ENCODE data around the gene ASB6. TPM values are rescaled to one million over a fixed set of nuclear protein-coding genes. Genes with fewer than 3 reads are reported as not detected.
A peak's percentile ranks its signal among the peaks of the same experiment; 100 is the strongest.

Gene ASB6
- total and polyA plus RNA-seq, 2 of the 13 experiments (the other 11 are each of a cell fraction or from before 2014, with no cell fraction given): 8.2 to 8.4 TPM

GRCh38 chr9:129597355-129598088 lies 44.4 kb downstream of the ASB6 start (continued):
- TF ChIP-seq NFATC3 (CRISPR knock-in tag; IDR thresholded peaks at IDR 0.05) (0 out of 2 replicates have a peak, but pooled peaks have one; percentile 57), ZNF773 (CRISPR knock-in tag; IDR thresholded peaks at IDR 0.05; ENCODE audit: borderline replicate concordance) (peak; percentile 41; the same call in 1 of the 2 replicates), ZSCAN30 (CRISPR knock-in tag; IDR thresholded peaks at IDR 0.05) (0 out of 2 replicates have a peak, but pooled peaks have one; percentile 49), ZNF24 (IDR thresholded peaks at IDR 0.05) (no peak), MED1 (CRISPR knock-in tag; IDR thresholded peaks at IDR 0.05) (peak; percentile 97), ZBTB46 (CRISPR knock-in tag; IDR thresholded peaks at IDR 0.05; ENCODE audit: borderline replicate concordance) (0 out of 2 replicates have a peak, but pooled peaks have one; percentile 75), HDAC1 (CRISPR knock-in tag; IDR thresholded peaks at IDR 0.05) (peak; percentile 88), PRDM15 (CRISPR knock-in tag; IDR thresholded peaks at IDR 0.05) (peak; percentile 56; the same call in 1 of the 2 replicates), MYC (CRISPR knock-in tag; IDR thresholded peaks at IDR 0.05; ENCODE audit: borderline replicate concordance) (peak; percentile 98), ZNF660 (CRISPR knock-in tag; IDR thresholded peaks at IDR 0.05; ENCODE audit: borderline replicate concordance, low read depth) (no peak), MAF1 (CRISPR knock-in tag; IDR thresholded peaks at IDR 0.05; ENCODE audit: borderline replicate concordance) (peak; percentile 78; the same call in 1 of the 2 replicates), ZNF180 (CRISPR knock-in tag; IDR thresholded peaks at IDR 0.05; ENCODE audit: borderline replicate concordance, low read depth) (no peak), STAT5B (CRISPR knock-in tag; IDR thresholded peaks at IDR 0.05) (no peak), ZNF670 (CRISPR knock-in tag; IDR thresholded peaks at IDR 0.05; ENCODE audit: borderline replicate concordance) (peak; percentile 91), LCORL (IDR thresholded peaks at IDR 0.05) (no peak), LCORL (CRISPR knock-in tag; IDR thresholded peaks at IDR 0.05) (peak; percentile 99), ZNF343 (CRISPR knock-in tag; IDR thresholded peaks at IDR 0.05) (peak; percentile 93), ZSCAN5A (CRISPR knock-in tag; IDR thresholded peaks at IDR 0.05; ENCODE audit: borderline replicate concordance) (peak; percentile 60; the same call in 1 of the 2 replicates), GATA4 (IDR thresholded peaks at IDR 0.05; ENCODE audit: borderline replicate concordance, low read depth) (peak; percentile 73; the same call in 1 of the 2 replicates), ARID3A (IDR thresholded peaks at IDR 0.05; ENCODE audit: low read depth, low read length) (no peak), ZNF709 (CRISPR knock-in tag; IDR thresholded peaks at IDR 0.05) (peak; percentile 62), KLF9 (CRISPR knock-in tag; IDR thresholded peaks at IDR 0.05; ENCODE audit: low read depth) (no peak)
